ENCODE measurements around the gene TNFRSF1B. TPM values are rescaled to one million over a fixed set of nuclear protein-coding genes. Genes with fewer than 3 reads are reported as not detected.

TNFRSF1B gene
- total RNA-seq, 1 experiment from 2014 or later, result not detected

GRCh38 chr1:12258272-12258671 lies 91.5 kb downstream of the TNFRSF1B start:
- intact Hi-C loops (cut with micrococcal nuclease; ENCODE audit: unreplicated experiment), result no loop called here
- H3K36me3 ChIP-seq (ENCODE audit: insufficient read depth, low read length, poor library complexity, severe bottlenecking), result peaks cover 22% of the 10 kb centered on the region
- H3K27me3 ChIP-seq (replicated peaks; ENCODE audit: insufficient read depth, low read depth, low read length, poor library complexity), result no peaks in the 10 kb centered on the region
- H3K4me1 ChIP-seq (ENCODE audit: insufficient read depth, low read length, poor library complexity, severe bottlenecking), result no peaks in the 10 kb centered on the region
- H3K4me3 ChIP-seq (ENCODE audit: low read depth, low read length, poor library complexity, severe bottlenecking), result no peak overlapping the region
- H3K27ac ChIP-seq (ENCODE audit: low read depth, low read length, poor library complexity, severe bottlenecking), result no peak overlapping the region
- POLR2A ChIA-PET (ENCODE audit: low non-redundant PET), result no interaction called here
- TF ChIP-seq CTCF (conservative IDR thresholded peaks at IDR 0.05; ENCODE audit: low read depth, low read length), result no peak
- no peaks in the 10 kb centered on the region for H3K9me3 ChIP-seq (ENCODE audit: low read depth, low read length, poor library complexity, severe bottlenecking)
- no TSS peak for BruUV-seq (replicated peaks)
- CTCF ChIA-PET, result no interaction called here
- DNase-seq (ENCODE audit: low spot score), result no peak

Small RNA genes lying within 50 kb of the gene (microRNA-seq; reads per million reads assigned to microRNA genes)
- gene MIR4632 (not detected), gene MIR7846 (not detected)

Other genes with a start within 250 kb of the TNFRSF1B start
- gene KIAA2013, start 240.6 kb upstream of the TNFRSF1B start, total RNA-seq (2021), result 52.4 and 53.4 TPM in 2 replicates
- gene PLOD1, start 232.3 kb upstream of the TNFRSF1B start, total RNA-seq (2021), result 94.8 and 103 TPM in 2 replicates
- gene MFN2, start 186.5 kb upstream of the TNFRSF1B start, total RNA-seq (2021), result 157 and 160 TPM in 2 replicates
- 43.8 and 45.9 TPM in 2 replicates for gene MIIP, start 147.5 kb upstream of the TNFRSF1B start, total RNA-seq (2021)
- not detected in 2 replicates for gene TNFRSF8, start 103.7 kb upstream of the TNFRSF1B start, total RNA-seq (2021)
- 26.0 and 32.5 TPM in 2 replicates for gene VPS13D, start 63.0 kb downstream of the TNFRSF1B start, total RNA-seq (2021)